ENCODE results near the gene CHRNB1. TPM values are rescaled to one million over a fixed set of nuclear protein-coding genes. Genes with fewer than 3 reads are reported as not detected.

Gene CHRNB1
- total RNA-seq, 1 donor from 2014 or later: 9.7 TPM

DNA sequence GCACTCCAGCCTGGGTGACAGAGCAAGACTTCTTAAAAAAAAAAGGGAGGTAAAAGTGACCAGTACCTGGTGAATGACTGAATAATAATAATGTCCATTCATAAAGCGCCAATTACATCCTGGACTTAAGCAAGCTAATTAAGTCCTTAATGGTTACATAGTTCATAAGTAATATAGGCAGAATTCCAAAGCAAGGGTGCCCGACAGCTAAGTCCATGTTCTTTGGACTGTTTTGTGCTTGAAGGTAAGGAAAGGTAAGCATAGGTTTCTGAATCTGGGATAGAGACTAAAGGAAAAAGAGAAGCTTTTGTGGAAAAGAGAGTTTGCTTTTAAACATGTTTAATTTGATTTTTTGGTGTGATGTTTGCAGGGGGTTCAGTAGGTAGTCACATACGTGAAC lies 49.1 kb downstream of the CHRNB1 start:
- DNase-seq (ENCODE audit: low read depth) (no peak), FAIRE-seq (no peak)
- TF ChIP-seq, protein P1, sequence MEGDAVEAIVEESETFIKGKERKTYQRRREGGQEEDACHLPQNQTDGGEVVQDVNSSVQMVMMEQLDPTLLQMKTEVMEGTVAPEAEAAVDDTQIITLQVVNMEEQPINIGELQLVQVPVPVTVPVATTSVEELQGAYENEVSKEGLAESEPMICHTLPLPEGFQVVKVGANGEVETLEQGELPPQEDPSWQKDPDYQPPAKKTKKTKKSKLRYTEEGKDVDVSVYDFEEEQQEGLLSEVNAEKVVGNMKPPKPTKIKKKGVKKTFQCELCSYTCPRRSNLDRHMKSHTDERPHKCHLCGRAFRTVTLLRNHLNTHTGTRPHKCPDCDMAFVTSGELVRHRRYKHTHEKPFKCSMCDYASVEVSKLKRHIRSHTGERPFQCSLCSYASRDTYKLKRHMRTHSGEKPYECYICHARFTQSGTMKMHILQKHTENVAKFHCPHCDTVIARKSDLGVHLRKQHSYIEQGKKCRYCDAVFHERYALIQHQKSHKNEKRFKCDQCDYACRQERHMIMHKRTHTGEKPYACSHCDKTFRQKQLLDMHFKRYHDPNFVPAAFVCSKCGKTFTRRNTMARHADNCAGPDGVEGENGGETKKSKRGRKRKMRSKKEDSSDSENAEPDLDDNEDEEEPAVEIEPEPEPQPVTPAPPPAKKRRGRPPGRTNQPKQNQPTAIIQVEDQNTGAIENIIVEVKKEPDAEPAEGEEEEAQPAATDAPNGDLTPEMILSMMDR (IDR thresholded peaks at IDR 0.05; ENCODE audit: insufficient read depth, low read length, severe bottlenecking): no peak
- no peak overlapping the region for H3K4me3 ChIP-seq (ENCODE audit: low read depth, low read length)
- H3K36me3 ChIP-seq (ENCODE audit: control insufficient read depth, insufficient read depth, low read length): peaks cover 33% of the 10 kb centered on the region
- H3K27me3 ChIP-seq (ENCODE audit: control insufficient read depth, insufficient read depth, low read length): no peaks in the 10 kb centered on the region

DNA sequence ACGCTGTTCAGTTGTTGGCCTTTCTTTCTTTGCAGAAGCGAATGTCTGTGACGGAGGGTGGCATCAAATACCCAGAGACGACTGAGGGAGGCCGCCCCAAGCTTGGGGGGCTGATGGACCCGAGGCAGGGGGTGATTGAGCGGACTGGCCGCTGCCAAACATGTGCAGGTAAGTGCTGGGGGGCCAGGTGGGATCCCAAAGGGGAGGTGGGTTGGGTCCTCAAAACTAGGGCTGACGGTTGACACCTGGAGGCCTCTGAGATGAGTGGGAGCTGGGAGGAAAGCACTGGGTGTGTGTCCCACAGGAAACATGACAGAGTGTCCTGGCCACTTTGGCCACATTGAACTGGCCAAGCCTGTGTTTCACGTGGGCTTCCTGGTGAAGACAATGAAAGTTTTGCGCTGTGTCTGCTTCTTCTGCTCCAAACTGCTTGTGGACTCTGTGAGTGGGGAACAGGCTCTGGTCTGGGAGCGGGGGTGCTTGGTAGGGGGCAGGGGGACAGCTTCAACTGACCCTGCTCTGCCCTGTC lies 51.1 kb downstream of the CHRNB1 start:
- FAIRE-seq (no peak), DNase-seq (ENCODE audit: low read depth) (no peak)
- TF ChIP-seq, protein P1 (IDR thresholded peaks at IDR 0.05; ENCODE audit: insufficient read depth, low read length, severe bottlenecking): no peak

DNA sequence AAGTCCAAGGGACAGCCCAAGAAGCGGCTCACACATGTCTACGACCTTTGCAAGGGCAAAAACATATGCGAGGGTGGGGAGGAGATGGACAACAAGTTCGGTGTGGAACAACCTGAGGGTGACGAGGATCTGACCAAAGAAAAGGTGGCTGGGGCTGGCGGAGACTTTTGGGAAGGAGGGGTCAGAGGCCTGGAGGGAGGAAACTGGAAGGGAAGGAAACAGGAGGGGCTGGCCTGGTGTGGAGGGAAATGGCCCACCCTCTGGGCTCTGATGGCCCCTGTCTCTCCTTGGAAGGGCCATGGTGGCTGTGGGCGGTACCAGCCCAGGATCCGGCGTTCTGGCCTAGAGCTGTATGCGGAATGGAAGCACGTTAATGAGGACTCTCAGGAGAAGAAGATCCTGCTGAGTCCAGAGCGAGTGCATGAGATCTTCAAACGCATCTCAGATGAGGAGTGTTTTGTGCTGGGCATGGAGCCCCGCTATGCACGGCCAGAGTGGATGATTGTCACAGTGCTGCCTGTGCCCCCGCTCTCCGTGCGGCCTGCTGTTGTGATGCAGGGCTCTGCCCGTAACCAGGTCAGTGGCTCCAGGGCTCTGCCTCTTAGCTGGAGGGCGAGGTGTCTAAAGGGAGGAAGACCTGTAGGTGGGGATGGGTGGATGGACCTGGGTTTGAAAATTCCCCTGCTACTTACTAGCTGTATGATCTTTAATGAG lies 51.8 kb downstream of the CHRNB1 start:
- Histone ChIP-seq H3K27me3 (ENCODE audit: control insufficient read depth, insufficient read depth, low read length) (no peaks in the 10 kb centered on the region), H3K36me3 (ENCODE audit: control insufficient read depth, insufficient read depth, low read length) (peaks cover 50% of the 10 kb centered on the region), H3K4me3 (ENCODE audit: low read depth, low read length) (no peak overlapping the region)
- no peak for DNase-seq (ENCODE audit: low read depth)
- TF ChIP-seq, protein P1 (IDR thresholded peaks at IDR 0.05; ENCODE audit: insufficient read depth, low read length, severe bottlenecking): no peak
- no peak for FAIRE-seq

More for the DNA sequence above, 51.1 kb downstream of the CHRNB1 start:
- Histone ChIP-seq H3K4me3 (ENCODE audit: low read depth, low read length) (no peak overlapping the region), H3K36me3 (ENCODE audit: control insufficient read depth, insufficient read depth, low read length) (peaks cover 46% of the 10 kb centered on the region), H3K27me3 (ENCODE audit: control insufficient read depth, insufficient read depth, low read length) (no peaks in the 10 kb centered on the region)

DNA sequence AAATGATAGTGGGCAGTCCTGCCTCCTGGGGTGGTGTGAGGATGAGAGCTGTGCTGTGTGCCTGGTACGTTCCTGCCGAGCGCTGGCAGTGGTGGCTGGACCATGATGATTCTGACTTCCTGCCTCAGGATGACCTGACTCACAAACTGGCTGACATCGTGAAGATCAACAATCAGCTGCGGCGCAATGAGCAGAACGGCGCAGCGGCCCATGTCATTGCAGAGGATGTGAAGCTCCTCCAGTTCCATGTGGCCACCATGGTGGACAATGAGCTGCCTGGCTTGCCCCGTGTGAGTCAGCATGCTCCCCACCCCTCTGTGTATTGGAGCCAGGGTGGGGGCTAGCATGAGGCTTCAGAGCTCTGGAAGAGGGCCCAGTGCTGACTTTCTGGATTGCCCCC lies 52.4 kb downstream of the CHRNB1 start:
- TF ChIP-seq, protein P1 (IDR thresholded peaks at IDR 0.05; ENCODE audit: insufficient read depth, low read length, severe bottlenecking): no peak
- no peak for DNase-seq (ENCODE audit: low read depth)
- FAIRE-seq: no peak
- peaks cover 51% of the 10 kb centered on the region for H3K36me3 ChIP-seq (ENCODE audit: control insufficient read depth, insufficient read depth, low read length)
- no peaks in the 10 kb centered on the region for H3K27me3 ChIP-seq (ENCODE audit: control insufficient read depth, insufficient read depth, low read length)
- H3K4me3 ChIP-seq (ENCODE audit: low read depth, low read length): no peak overlapping the region

DNA sequence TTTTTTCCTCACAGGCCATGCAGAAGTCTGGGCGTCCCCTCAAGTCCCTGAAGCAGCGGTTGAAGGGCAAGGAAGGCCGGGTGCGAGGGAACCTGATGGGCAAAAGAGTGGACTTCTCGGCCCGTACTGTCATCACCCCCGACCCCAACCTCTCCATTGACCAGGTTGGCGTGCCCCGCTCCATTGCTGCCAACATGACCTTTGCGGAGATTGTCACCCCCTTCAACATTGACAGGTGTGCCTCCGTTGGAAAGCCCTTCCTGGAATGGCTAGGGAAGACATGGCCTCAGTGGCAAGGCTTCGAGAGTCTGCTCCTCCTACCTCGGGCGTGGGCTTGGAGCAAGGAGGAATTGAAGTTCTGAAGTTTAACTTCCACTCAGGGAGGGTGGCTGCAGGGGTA lies 52.8 kb downstream of the CHRNB1 start:
- Histone ChIP-seq H3K27me3 (ENCODE audit: control insufficient read depth, insufficient read depth, low read length) (no peaks in the 10 kb centered on the region), H3K4me3 (ENCODE audit: low read depth, low read length) (no peak overlapping the region), H3K36me3 (ENCODE audit: control insufficient read depth, insufficient read depth, low read length) (peaks cover 54% of the 10 kb centered on the region)
- DNase-seq (ENCODE audit: low read depth) (no peak), FAIRE-seq (peak; percentile 36)
- TF ChIP-seq, protein P1 (IDR thresholded peaks at IDR 0.05; ENCODE audit: insufficient read depth, low read length, severe bottlenecking): no peak

Measured in bronchial epithelial cell (primary cell).